Skeletal muscle cell (primary cell): Measurements from ENCODE around the gene DBT.
"Not testable (repeated sequence)": the region's sequence is repeated elsewhere in the genome, so short reads cannot be mapped to it uniquely, and the experiment has no call there.

Source experiments
- DNase-seq: peaks from one replicate; pipeline ENCODE4 v3.0.0-alpha.2; 2010; ENCODE audit warnings: low read depth
- H3K4me3 ChIP-seq: 2 replicates; pipeline ENCODE4 v1.5.1; 2011; ENCODE audit warnings: low read depth, mild to moderate bottlenecking, control low read depth, low read length, moderate library complexity

Gene DBT

GRCh38 chr1:100253552-100253951, 3.9 kb upstream of the DBT start:
- DNase-seq: no peak
- no peak overlapping the region for H3K4me3 ChIP-seq

DNA sequence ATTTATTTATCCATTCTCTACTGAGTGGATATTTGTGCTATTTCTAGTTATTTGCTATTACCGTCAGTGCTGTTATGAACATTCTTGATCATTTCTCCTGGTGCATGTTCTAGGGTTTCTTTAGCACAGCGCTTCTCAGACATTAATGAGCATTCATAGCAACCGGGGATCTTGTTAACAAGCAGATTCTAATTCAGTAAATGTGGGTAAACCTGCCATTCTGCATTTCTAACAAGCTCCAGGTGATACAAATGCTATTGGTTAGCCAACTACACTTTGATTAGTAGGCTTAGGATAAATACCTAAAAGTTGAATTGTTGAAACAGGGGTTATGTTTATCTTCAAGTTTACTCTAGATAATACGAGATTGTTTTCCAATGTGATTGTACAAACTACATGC, 3.3 kb upstream of the DBT start:
- no peak overlapping the region for H3K4me3 ChIP-seq
- DNase-seq: no peak

- DNase-seq: no peak
- no peak overlapping the region for H3K4me3 ChIP-seq
Measured at GRCh38 chr1:100250807-100251206, 1.2 kb upstream of the DBT start.

GRCh38 chr1:100250264-100250663, 630 bp upstream of the DBT start:
- no peak for DNase-seq
- H3K4me3 ChIP-seq: peak overlapping the region; percentile 99

- peak overlapping the region; percentile 99 for H3K4me3 ChIP-seq
- no peak for DNase-seq
Measured at GRCh38 chr1:100249155-100249536, 488 bp downstream of the DBT start.

GRCh38 chr1:100246738-100247137, 2.9 kb downstream of the DBT start:
- DNase-seq: no peak
- no peak overlapping the region for H3K4me3 ChIP-seq

DNA sequence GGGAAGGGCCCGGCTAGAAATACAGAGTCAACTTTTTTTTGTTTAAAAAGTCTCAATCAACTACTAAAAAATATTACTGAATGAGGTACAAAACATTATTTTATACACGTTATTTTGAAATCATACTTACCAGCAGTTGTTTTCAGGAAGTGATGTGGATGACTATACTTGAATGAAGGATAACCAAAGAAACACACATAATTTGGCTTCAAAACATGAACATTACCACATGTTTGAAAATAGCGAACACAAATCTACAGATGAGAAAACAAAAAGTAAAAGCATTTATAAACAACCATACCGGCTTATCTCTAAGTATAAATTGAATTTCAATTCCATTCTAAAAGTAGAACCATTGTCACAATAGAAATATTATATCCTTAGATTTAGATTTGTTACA, 9.0 kb downstream of the DBT start:
- DNase-seq: no peak
- no peak overlapping the region for H3K4me3 ChIP-seq

GRCh38 chr1:100239961-100240360, 9.7 kb downstream of the DBT start:
- no peak overlapping the region for H3K4me3 ChIP-seq
- no peak for DNase-seq

DNA sequence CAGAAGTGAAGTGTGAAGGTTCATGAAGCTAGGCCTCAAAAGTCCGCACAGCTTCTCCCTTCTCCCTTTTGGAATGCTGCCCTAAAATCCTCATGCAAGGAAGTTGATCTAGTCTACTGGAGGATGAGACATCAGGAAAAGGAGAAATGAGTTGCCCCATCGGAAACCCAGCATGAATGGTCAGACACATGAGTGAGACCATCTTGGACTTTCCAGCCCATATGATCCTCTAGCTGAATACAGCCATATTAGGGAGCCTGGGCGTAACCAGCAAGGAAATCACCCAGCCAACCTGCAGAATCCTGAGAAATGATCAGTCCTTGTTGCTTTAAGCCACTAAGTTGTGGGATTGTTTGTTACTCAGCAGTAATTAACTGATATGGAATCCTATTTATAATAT, 12.5 kb downstream of the DBT start:
- DNase-seq: no peak
- no peak overlapping the region for H3K4me3 ChIP-seq

- no peak for DNase-seq
- H3K4me3 ChIP-seq: no peak overlapping the region
Measured at GRCh38 chr1:100234432-100234831, 15.2 kb downstream of the DBT start.

DNA sequence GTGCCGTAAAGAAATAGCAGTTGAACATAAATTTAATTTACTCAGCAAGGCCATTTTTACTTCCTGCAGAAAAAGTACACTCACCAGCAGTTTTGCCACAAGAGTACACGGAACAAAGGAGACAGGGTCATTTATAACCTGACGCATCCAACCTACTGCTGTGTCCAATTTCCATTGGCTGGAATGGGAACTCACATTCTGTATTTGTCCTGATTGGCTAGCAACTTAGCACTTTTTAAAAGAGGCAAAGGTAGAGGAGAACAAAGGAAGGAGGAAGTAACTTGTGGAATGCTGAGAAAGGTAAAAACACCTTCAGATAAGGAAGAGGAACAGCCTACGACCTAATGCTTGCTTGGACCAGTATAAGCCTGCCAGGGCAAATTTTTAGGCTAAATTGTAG, 16.1 kb downstream of the DBT start:
- not testable (repeated sequence) for H3K4me3 ChIP-seq, DNase-seq

GRCh38 chr1:100232156-100232555, 17.5 kb downstream of the DBT start:
- no peak for DNase-seq
- H3K4me3 ChIP-seq: no peak overlapping the region

DNA sequence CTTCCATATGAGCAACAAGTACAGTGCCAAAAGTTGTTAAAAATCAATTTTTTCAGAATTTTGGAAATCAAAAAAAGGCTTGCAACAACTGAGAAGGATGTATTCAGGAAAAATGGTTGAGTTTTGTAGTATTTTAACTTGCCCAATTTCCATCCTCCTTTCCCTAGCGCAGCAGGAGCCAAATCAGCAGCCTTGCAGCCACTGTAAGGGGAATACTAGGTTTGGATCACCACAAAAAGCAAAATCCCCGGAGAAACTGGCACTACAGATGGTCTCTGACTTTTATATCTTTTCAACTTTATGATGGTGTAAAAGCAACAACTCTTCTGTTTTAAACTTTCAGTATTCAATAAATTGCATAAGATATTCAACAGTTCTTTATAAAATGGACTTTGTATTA, 17.9 kb downstream of the DBT start:
- no peak for DNase-seq
- H3K4me3 ChIP-seq: no peak overlapping the region

- DNase-seq: no peak
- no peak overlapping the region for H3K4me3 ChIP-seq
Measured at GRCh38 chr1:100230765-100231164, 18.9 kb downstream of the DBT start.

- DNase-seq: no peak
- no peak overlapping the region for H3K4me3 ChIP-seq
Measured at GRCh38 chr1:100229681-100230443, 19.8 kb downstream of the DBT start.

DNA sequence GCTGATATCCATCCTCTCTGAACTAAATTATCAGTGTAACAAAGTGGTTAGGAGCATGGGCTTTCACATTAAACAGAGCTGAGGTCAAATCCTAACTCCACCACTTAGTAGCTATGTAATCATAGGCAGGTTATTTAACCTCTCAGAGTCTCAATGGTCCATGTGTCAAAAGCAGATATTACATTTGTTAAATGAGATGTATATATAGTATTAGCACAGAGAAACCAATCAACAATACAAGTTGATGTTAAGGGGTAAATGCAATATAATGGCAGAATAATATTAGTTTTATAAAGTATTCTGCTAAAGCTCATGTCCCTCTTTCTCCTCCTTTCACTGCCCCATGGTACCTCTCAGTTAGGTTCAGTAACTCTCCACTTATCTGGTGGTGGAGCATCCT, 27.2 kb downstream of the DBT start:
- no peak overlapping the region for H3K4me3 ChIP-seq
- no peak for DNase-seq

DNA sequence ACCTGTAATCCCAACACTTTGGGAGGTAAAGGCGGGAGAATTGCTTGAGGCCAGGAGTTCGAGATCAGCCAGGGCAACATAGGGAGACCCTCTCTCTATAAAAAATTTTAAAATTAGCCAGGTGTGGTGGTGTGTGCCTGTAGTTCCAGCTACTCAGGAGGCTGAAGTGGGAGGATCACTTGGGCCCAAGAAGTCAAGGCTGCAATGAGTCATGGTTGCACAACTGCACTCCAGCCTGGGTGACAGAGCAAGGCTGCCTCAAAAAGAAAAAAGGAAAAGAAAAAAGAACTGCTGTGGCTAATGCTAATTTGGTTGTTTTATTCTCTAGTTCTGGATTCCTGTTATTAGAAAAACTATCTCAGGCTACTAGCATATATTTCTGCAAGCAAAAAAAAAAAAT, 29.8 kb downstream of the DBT start:
- no peak overlapping the region for H3K4me3 ChIP-seq
- DNase-seq: no peak

DNA sequence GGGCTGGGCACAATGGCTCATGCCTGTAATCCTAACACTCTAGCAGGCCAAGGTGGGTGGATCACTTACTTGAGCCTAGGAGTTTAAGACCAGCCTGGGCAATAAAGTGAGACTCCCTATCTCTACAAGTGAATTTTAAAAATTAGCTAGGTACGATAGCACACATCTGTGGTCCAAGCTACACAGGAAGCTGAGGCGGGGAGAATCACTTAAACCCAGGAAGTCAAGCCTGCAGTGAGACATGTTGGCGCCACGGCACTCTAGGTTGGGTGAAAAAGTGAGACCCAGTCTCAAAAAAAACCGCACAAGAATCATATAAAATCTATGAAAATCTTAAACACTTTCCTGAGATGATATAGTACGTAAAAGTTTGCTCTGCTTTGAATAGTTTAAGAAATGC, 30.2 kb downstream of the DBT start:
- DNase-seq: no peak
- no peak overlapping the region for H3K4me3 ChIP-seq

DNA sequence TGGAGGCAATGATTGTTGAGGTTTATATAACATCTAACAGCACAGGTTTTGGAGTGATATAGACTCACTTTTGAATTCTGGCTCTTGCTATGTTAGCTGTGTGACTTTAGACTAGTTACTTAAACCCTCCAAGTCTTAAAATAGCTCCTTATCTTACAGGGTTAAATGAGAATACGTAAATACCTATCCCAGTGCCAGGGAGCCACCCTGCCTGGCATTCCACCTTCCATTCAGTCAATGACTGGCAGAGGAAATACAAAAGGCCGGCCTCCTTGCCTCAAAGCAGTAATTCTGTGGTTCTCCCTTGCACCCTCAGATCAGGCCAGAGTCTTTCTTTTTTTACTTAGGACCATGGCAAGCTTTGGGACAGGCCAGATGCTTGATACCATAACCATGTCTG, 31.8 kb downstream of the DBT start:
- H3K4me3 ChIP-seq: no peak overlapping the region
- DNase-seq: no peak

DNA sequence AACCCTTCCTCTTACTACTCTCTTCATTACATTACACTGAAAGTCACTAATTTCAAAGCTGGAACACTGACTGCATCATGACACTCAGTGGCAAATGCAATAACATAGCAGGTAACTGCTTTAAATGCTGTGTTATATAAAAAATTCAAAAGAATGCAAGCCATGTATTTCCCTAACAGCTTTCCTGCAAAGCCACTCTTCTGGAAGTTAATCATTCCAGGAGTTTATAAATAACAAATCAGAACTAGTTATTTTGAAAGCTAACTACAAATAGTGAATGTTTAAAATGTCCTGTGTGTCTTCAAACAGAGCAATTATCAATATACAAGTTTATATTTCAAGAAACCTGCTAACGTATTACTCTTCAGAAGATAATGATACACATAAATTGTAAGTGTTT, 34.5 kb downstream of the DBT start:
- no peak overlapping the region for H3K4me3 ChIP-seq
- DNase-seq: no peak

DNA sequence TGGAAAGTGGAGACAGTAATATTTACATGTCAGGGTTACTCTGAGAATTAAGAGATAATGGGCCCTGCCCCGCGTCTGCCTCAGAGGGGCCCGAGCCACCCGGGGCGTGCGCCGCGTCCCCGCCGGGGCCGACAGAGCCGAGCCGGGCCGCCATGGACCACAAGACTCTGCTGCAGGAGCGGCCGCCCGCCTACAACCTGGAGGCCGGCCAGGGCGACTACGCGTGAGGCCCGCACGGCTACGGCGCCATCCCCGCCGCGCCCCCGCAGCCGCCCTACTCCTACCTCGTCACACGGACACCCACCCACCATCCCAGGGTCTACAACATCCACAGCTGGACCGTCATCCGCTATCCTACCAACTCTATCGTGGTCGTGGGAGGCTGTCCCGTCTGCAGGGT, 36.5 kb downstream of the DBT start:
- H3K4me3 ChIP-seq: no peak overlapping the region
- no peak for DNase-seq

DNA sequence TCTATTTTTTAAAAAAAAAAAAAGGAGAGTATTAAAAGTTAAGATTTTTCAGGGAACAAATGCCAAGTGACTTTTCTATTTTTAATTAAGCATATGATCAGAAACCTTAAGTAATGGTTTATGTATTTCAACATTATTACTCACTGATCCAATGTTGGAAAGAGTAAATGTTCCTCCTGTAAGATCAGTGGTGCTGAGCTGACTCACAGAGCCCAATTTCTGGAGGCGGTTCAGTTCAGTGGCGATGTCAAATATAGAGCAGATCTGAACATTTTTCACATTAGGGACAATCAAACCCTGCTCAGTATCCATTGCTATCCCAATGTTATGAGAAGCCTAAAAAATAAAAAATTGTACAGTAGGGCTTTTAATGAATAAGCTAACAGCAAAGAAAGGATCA, 43.3 kb downstream of the DBT start:
- H3K4me3 ChIP-seq: no peak overlapping the region
- no peak for DNase-seq
